Stomach smooth muscle (tissue), 2 donors: ENCODE measurements around the gene NGEF.
A peak's percentile ranks its signal among the peaks of the same experiment; 100 is the strongest.

ENCODE experiments used
- H3K27ac ChIP-seq: one replicate; pipeline ENCODE4 v1.7.0; 2013; ENCODE audit warnings: mild to moderate bottlenecking, low read length, inconsistent platforms
- H3K27me3 ChIP-seq, 2 donors: one replicate each; pipeline ENCODE4 v1.7.0; 2013; ENCODE audit warnings: low read length in 2 of 2; ENCODE audit not compliant: insufficient read depth in 2 of 2, control insufficient read depth in 1 of 2
- H3K36me3 ChIP-seq, 2 donors: one replicate each; pipeline ENCODE4 v1.7.0; 2013; ENCODE audit warnings: low read length in 2 of 2; ENCODE audit not compliant: control insufficient read depth in 2 of 2, insufficient read depth in 2 of 2
- H3K4me1 ChIP-seq: one replicate; pipeline ENCODE4 v1.7.0; 2013; ENCODE audit warnings: low read length; ENCODE audit not compliant: control insufficient read depth, insufficient read depth
- H3K4me3 ChIP-seq, 2 donors: one replicate each; pipeline ENCODE4 v1.7.0; 2013; ENCODE audit warnings: low read length in 2 of 2
- H3K9ac ChIP-seq, 2 donors: one replicate each; pipeline ENCODE4 v1.7.0; 2013; ENCODE audit warnings: low read length in 2 of 2, mild to moderate bottlenecking in 1 of 2
- H3K9me3 ChIP-seq, 2 donors: one replicate each; pipeline ENCODE4 v1.7.0; 2013; ENCODE audit warnings: low read length in 2 of 2; ENCODE audit not compliant: control insufficient read depth in 2 of 2
- donor health status: healthy.
- donor health status: Pancreatic carcinoma.

Gene NGEF

DNA sequence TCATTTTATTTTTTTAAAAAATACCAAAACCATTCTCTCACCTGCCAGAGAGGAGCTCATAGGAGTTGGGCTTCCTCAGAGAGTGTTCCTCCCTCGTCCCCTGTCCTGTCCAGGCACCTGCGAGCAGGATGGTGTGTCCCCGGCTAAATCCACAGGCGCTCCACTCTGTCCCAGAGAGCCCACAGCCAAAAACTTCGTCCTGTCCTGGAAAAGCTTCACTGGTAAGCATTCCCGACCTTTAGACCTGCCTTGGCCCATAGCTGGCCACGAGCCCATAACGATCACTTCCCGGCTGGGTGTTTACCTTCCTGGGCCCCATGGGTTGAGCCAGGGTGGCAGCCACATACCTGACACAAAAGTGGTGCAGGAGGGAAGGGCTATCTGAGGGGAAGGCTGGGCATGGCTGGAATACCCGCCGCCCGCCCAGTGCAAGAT lies at the start of gene NGEF:
TSS of gene NGEF (minus strand) at position 230 of the 435 bp plus-strand sequence. CDS start 38,366 bp downstream, outside the sequence.
- H3K27ac ChIP-seq = no peak within 1 kb of the TSS
- no peaks in the 10 kb centered on the region for H3K27me3 ChIP-seq
- no peak within 1 kb of the TSS for H3K9ac ChIP-seq
- peaks cover 0 to 6% of the 10 kb centered on the region in 2 donors for H3K9me3 ChIP-seq
- no peaks in the 10 kb centered on the region for H3K36me3 ChIP-seq
- no peak within 1 kb of the TSS for H3K4me3 ChIP-seq
- no peaks in the 10 kb centered on the region for H3K4me1 ChIP-seq

GRCh38 chr2:233062451-233062850 lies 49.4 kb upstream of the NGEF start:
- peak overlapping the region; percentile 35 to 58 for H3K4me3 ChIP-seq
- H3K36me3 ChIP-seq = no peaks in the 10 kb centered on the region
- no peak overlapping the region for H3K27ac ChIP-seq
- no peaks in the 10 kb centered on the region for H3K9me3 ChIP-seq
- no peaks in the 10 kb centered on the region for H3K27me3 ChIP-seq
- peaks cover 12% of the 10 kb centered on the region for H3K4me1 ChIP-seq
- no peak overlapping the region for H3K9ac ChIP-seq

DNA sequence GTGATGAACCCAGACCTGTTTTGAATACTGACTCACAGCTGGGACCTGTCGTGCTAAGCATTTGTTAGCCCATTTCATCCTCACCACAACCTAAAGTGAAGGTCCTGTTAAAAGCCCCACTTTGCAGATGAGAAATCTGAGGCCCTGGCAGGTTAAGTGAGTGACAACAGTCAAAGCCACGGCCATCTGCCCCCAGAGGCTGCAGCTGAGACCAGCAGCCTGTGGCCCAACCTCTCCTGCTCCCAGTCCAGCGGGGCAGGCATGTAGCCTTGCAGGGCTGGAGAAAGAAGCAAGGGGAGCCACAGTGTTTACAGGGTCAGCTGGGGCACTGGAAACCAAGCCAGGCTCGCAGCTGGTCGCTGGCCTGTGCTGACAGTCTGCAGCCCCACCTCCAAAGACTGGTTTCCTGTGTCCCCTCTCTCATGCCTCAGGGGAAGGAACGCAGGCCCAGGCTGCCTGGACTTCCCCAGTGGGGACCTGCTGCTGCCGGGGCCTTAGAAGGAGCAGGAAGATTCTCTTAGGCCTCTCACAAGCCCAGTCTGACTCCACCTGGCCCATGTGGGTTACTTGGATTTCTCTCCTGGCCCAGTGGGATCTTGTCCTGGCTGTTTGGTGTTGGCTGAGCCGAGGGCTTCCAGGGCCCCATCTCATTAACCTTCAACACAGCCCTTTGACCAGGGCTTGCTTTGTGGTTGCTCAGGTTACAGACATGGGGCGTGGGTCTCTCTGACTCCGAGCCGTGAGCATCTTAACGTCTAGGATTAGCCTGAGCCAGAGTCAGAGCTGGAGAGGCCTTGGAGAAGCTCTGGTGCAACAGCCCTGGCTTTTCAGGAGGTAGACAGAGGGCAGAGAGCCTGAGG lies 48.8 kb upstream of the NGEF start:
- H3K4me3 ChIP-seq = peak overlapping the region; percentile 35 to 58
- peaks cover 12% of the 10 kb centered on the region for H3K4me1 ChIP-seq
- H3K36me3 ChIP-seq = no peaks in the 10 kb centered on the region
- H3K27me3 ChIP-seq = no peaks in the 10 kb centered on the region
- H3K9ac ChIP-seq = no peak overlapping the region
- peak overlapping the region; percentile 31 for H3K27ac ChIP-seq
- H3K9me3 ChIP-seq = no peaks in the 10 kb centered on the region

GRCh38 chr2:233060980-233061590 lies 48.0 kb upstream of the NGEF start:
- Histone ChIP-seq H3K4me1 (peaks cover 12% of the 10 kb centered on the region), H3K36me3 (no peaks in the 10 kb centered on the region), H3K27me3 (peaks cover 0 to 1% of the 10 kb centered on the region in 2 donors), H3K4me3 (peak overlapping the region; percentile 40 to 58), H3K9me3 (no peaks in the 10 kb centered on the region), H3K27ac (no peak overlapping the region), H3K9ac (peak overlapping the region; percentile 33 to 36)

DNA sequence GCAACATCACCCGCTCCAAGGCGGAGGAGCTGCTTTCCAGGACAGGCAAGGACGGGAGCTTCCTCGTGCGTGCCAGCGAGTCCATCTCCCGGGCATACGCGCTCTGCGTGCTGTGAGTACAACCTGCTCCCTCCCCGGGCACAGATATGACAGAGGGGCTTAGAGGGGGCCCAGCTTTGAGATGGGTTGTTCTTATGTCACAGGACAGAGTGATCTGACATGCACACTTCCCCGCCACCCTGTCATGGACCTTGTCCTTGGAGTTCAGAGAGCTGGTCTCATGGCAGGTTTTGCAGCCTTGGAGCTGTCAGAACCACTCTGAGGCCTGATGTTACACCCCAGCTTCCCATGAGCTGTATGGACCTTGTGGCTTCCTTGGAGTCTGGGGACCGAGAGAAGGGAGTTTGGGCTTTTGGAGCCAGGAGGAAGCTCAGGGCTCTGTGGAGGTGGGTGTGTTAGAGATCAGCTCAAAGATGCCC lies 47.5 kb upstream of the NGEF start:
- peak overlapping the region; percentile 37 for H3K27ac ChIP-seq
- peak overlapping the region; percentile 33 to 36 for H3K9ac ChIP-seq
- H3K4me1 ChIP-seq = peaks cover 12% of the 10 kb centered on the region
- H3K36me3 ChIP-seq = no peaks in the 10 kb centered on the region
- H3K9me3 ChIP-seq = no peaks in the 10 kb centered on the region
- peaks cover 0 to 2% of the 10 kb centered on the region in 2 donors for H3K27me3 ChIP-seq
- H3K4me3 ChIP-seq = peak overlapping the region; percentile 40 to 58

- peak within 1 kb of the TSS; percentile 40 to 58 for H3K4me3 ChIP-seq
- H3K4me1 ChIP-seq = peaks cover 11% of the 10 kb centered on the region
- peak within 1 kb of the TSS; percentile 33 to 36 for H3K9ac ChIP-seq
These were observed 46.9 kb upstream of the NGEF start, which contains the start of gene INPP5D for GRCh38 chr2:233059797-233060500. TSS of gene INPP5D (plus strand) at chr2:233060342. CDS start at chr2:233060479, 137 bp downstream.

DNA sequence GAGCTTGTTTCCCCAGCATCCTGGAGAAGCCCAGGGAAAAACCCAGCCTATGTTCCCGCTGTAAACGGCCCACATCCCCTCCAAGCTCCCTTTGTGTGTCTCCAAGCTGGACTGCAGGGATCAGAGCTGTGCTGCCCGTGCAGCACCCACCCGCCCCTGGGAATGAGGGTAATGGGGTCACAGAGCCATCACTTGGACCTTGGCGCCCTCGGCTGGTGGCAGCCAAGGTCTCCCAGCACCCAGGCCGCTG lies 46.4 kb upstream of the NGEF start:
- H3K4me3 ChIP-seq = no peak overlapping the region
- no peak overlapping the region for H3K27ac ChIP-seq
- no peaks in the 10 kb centered on the region for H3K36me3 ChIP-seq
- H3K27me3 ChIP-seq = peaks cover under 1 to 3% of the 10 kb centered on the region in 2 donors
- no peak overlapping the region for H3K9ac ChIP-seq
- H3K9me3 ChIP-seq = no peaks in the 10 kb centered on the region
- H3K4me1 ChIP-seq = peaks cover 9% of the 10 kb centered on the region

More at GRCh38 chr2:233059797-233060500, 46.9 kb upstream of the NGEF start, which contains the start of gene INPP5D:
- Histone ChIP-seq H3K9me3 (no peaks in the 10 kb centered on the region), H3K27ac (peak within 1 kb of the TSS; percentile 37), H3K27me3 (peaks cover 0 to 2% of the 10 kb centered on the region in 2 donors), H3K36me3 (no peaks in the 10 kb centered on the region)

GRCh38 chr2:233058717-233059546 lies 45.9 kb upstream of the NGEF start:
- no peak overlapping the region for H3K9ac ChIP-seq
- H3K27me3 ChIP-seq = peaks cover 6% of the 10 kb centered on the region in 2 donors
- H3K36me3 ChIP-seq = no peaks in the 10 kb centered on the region
- H3K4me3 ChIP-seq = no peak overlapping the region
- no peak overlapping the region for H3K27ac ChIP-seq
- H3K9me3 ChIP-seq = no peaks in the 10 kb centered on the region
- H3K4me1 ChIP-seq = peaks cover 9% of the 10 kb centered on the region

DNA sequence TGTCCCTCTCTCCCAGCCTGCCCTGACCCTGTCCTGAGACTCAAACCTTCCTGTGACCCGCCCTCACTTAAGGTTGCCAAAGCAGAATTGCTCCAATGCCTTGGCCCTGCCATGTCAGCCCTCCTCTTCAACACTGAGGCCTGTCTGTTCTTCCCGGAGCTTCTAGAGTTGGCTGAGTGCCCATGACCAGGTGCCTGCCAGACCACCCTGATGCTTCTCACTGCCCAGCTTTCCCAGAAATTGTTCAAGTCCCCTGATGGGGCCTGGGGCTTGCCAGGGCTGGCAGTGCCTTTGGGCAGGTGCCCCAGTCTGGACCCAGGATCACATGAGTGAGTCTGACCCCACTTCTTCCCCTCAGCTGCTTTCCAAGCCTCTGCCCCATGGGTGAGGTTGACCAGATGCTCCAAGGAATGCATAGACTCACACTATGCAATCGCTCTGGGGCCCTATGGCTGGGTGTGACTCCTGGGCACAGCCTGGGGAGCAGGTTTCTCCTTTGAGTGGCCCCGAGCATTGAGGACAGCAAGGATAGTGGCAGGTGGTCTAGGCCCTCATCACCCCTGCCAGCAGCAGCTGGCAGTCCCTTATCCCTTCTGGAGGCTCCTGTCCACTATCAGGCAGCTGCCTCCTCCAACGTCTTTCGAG lies 44.0 kb upstream of the NGEF start:
- Histone ChIP-seq H3K4me3 (no peak overlapping the region), H3K27ac (no peak overlapping the region), H3K9ac (no peak overlapping the region), H3K36me3 (no peaks in the 10 kb centered on the region), H3K27me3 (peaks cover 6 to 13% of the 10 kb centered on the region in 2 donors), H3K4me1 (peaks cover under 1% of the 10 kb centered on the region), H3K9me3 (no peaks in the 10 kb centered on the region)
